ENCODE measurements around the gene CRADD. TPM values are rescaled to one million over a fixed set of nuclear protein-coding genes. Genes with fewer than 3 reads are reported as not detected.

CRADD gene
- total RNA-seq, 4 donors from 2014 or later = 23.5 to 35.3 (median 26.1) TPM

GRCh38 chr12:93888964-93889363, 211.8 kb downstream of the CRADD start:
- Histone ChIP-seq H3K27me3 (no peaks in the 10 kb centered on the region), H3K4me3 (no peak overlapping the region), H3K27ac (replicated peaks in 1 of 4) (no peak overlapping the region), H3K9me3 (no peaks in the 10 kb centered on the region), H3K4me1 (peaks cover 15 to 21% (median 18%) of the 10 kb centered on the region in 4 donors), H3K36me3 (no peaks in the 10 kb centered on the region)
- 100% methylated on average over 3 of the region's 3 CpGs for WGBS
- no peak for TF ChIP-seq CTCF (IDR thresholded peaks at IDR 0.05)
- no peak for TF ChIP-seq POLR2A (IDR thresholded peaks at IDR 0.05; ENCODE audit: low read depth)
- TF ChIP-seq EP300 (IDR thresholded peaks at IDR 0.05) = no peak
- no peak for DNase-seq (ENCODE audit: extremely low spot score)
- intact Hi-C loops (cut with DNase I) = no loop called here

- intact Hi-C loops (cut with DNase I) = loop anchor here (5.0 to 10.0 kb wide), 3 partner anchors 52 to 185 kb away; no protein-coding TSS in a partner anchor
- Histone ChIP-seq H3K9me3 (no peaks in the 10 kb centered on the region), H3K36me3 (no peaks in the 10 kb centered on the region), H3K4me3 (no peak overlapping the region), H3K27ac (replicated peaks in 1 of 4) (no peak overlapping the region), H3K4me1 (peaks cover 22 to 28% (median 25%) of the 10 kb centered on the region in 4 donors), H3K27me3 (no peaks in the 10 kb centered on the region)
- peak; percentile 92 for DNase-seq (ENCODE audit: extremely low spot score)
- TF ChIP-seq CTCF (IDR thresholded peaks at IDR 0.05) (no peak), EP300 (IDR thresholded peaks at IDR 0.05) (no peak), POLR2A (IDR thresholded peaks at IDR 0.05; ENCODE audit: low read depth) (no peak), POLR2AphosphoS5 (IDR thresholded peaks at IDR 0.05) (no peak)
- 88% methylated on average over 9 of the region's 9 CpGs for WGBS
Measured at GRCh38 chr12:93889516-93890212, 212.5 kb downstream of the CRADD start.

- H3K4me3 ChIP-seq = no peak overlapping the region
- H3K36me3 ChIP-seq = no peaks in the 10 kb centered on the region
- 62% methylated on average over 14 of the region's 14 CpGs for WGBS
- no peak for TF ChIP-seq POLR2AphosphoS5 (IDR thresholded peaks at IDR 0.05)
- no peak for TF ChIP-seq EP300 (IDR thresholded peaks at IDR 0.05)
- no peak for TF ChIP-seq CTCF (IDR thresholded peaks at IDR 0.05)
- H3K27me3 ChIP-seq = no peaks in the 10 kb centered on the region
- peaks cover 29 to 37% (median 35%) of the 10 kb centered on the region in 4 donors for H3K4me1 ChIP-seq
- DNase-seq (ENCODE audit: extremely low spot score) = peak; percentile 83
- H3K27ac ChIP-seq (replicated peaks in 1 of 4) = peak overlapping the region in 2 of 4 donors; percentile 34 to 86
- no peaks in the 10 kb centered on the region for H3K9me3 ChIP-seq
- intact Hi-C loops (cut with DNase I) = loop anchor here (5.0 to 10.0 kb wide), 3 partner anchors 55 to 182 kb away; no protein-coding TSS in a partner anchor
Measured at GRCh38 chr12:93892423-93893268, 215.5 kb downstream of the CRADD start.

GRCh38 chr12:93894391-93895088, 217.4 kb downstream of the CRADD start:
- Histone ChIP-seq H3K4me1 (peaks cover 29 to 37% (median 35%) of the 10 kb centered on the region in 4 donors), H3K9me3 (no peaks in the 10 kb centered on the region), H3K27me3 (no peaks in the 10 kb centered on the region), H3K4me3 (peak overlapping the region; percentile 31 to 39 (median 36)), H3K36me3 (no peaks in the 10 kb centered on the region), H3K27ac (replicated peaks in 1 of 4) (peak overlapping the region; percentile 68 to 86 (median 77))
- DNase-seq (ENCODE audit: extremely low spot score) = peak; percentile 94
- TF ChIP-seq POLR2AphosphoS5 (IDR thresholded peaks at IDR 0.05) = peak; percentile 55 to 68
- TF ChIP-seq POLR2A (IDR thresholded peaks at IDR 0.05; ENCODE audit: low read depth) = no peak
- TF ChIP-seq CTCF (IDR thresholded peaks at IDR 0.05) = no peak
- no peak for TF ChIP-seq EP300 (IDR thresholded peaks at IDR 0.05)
- intact Hi-C loops (cut with DNase I) = loop anchor here (5.0 to 10.0 kb wide), 3 partner anchors 57 to 180 kb away; no protein-coding TSS in a partner anchor
- 15% methylated on average over 4 of the region's 17 CpGs for WGBS
